Measurements from ENCODE around the gene KLHL29. TPM values are rescaled to one million over a fixed set of nuclear protein-coding genes. Genes with fewer than 3 reads are reported as not detected.

KLHL29 gene
- total RNA-seq, 2 donors from 2014 or later = 2.0 to 2.9 TPM

DNA sequence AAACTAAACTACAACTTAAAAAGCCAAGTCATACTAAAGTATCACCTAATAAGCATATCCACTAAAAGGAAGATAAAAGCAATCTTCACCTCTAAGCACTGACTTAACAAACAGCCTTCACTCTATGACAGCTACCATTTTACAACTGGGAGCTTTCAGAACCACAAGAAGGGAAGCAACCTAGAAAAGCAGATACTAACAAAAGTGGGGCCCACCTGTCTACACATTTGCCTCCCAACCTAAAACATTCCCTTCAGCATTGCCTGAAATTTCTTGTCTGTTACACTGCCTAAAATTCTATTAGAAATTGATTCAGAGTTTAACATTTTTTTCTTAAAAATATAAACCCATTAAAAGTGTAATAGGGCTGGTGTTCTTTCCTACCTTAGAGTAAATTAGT is 370.0 kb downstream of the KLHL29 start:
- H3K9ac ChIP-seq (ENCODE audit: low read depth in 2 of 2, low read length in 2 of 2) = no peak overlapping the region
- no peak for DNase-seq
- H3K4me3 ChIP-seq = no peak overlapping the region
- no peaks in the 10 kb centered on the region for H3K27me3 ChIP-seq
- TF ChIP-seq, protein P1, sequence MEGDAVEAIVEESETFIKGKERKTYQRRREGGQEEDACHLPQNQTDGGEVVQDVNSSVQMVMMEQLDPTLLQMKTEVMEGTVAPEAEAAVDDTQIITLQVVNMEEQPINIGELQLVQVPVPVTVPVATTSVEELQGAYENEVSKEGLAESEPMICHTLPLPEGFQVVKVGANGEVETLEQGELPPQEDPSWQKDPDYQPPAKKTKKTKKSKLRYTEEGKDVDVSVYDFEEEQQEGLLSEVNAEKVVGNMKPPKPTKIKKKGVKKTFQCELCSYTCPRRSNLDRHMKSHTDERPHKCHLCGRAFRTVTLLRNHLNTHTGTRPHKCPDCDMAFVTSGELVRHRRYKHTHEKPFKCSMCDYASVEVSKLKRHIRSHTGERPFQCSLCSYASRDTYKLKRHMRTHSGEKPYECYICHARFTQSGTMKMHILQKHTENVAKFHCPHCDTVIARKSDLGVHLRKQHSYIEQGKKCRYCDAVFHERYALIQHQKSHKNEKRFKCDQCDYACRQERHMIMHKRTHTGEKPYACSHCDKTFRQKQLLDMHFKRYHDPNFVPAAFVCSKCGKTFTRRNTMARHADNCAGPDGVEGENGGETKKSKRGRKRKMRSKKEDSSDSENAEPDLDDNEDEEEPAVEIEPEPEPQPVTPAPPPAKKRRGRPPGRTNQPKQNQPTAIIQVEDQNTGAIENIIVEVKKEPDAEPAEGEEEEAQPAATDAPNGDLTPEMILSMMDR (IDR thresholded peaks at IDR 0.05) = no peak
- intact Hi-C loops (cut with DNase I) = no loop called here
- no peaks in the 10 kb centered on the region for H3K9me3 ChIP-seq
- no peaks in the 10 kb centered on the region for H3K36me3 ChIP-seq
- no peaks in the 10 kb centered on the region for H3K4me1 ChIP-seq
- no peak overlapping the region for H3K27ac ChIP-seq

DNA sequence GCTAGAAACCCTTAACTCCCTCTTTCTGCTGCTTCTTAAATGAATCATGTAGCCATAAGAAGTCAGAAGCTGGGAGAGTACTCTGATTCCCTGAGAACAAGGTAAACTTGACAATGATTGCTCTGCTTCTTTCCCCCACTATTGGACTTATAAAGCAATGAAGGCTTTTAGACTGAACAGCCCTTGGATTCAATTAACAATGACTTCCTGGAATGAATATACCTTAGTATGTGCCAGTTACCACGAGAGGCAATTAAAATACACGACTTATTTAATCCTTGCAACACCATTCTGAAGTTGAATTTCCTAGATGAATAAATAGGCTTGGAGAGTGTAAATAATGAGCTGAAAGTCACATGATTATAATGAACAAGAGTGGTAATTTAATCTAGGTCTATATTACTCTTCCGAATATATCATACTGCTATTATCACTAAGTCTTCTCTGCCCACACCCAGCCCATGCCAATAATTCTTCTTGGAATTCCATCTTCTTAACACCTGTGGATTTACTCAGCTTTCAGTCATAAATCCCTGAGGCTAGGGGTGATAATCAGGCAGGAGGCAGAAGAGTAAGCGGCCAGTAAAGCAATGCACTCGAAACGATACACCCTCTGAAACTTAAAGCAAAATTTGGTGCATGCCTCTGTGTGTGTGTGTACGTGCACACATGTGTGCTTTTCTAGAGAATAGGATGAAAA is 371.8 kb downstream of the KLHL29 start:
- no peak for DNase-seq

DNA sequence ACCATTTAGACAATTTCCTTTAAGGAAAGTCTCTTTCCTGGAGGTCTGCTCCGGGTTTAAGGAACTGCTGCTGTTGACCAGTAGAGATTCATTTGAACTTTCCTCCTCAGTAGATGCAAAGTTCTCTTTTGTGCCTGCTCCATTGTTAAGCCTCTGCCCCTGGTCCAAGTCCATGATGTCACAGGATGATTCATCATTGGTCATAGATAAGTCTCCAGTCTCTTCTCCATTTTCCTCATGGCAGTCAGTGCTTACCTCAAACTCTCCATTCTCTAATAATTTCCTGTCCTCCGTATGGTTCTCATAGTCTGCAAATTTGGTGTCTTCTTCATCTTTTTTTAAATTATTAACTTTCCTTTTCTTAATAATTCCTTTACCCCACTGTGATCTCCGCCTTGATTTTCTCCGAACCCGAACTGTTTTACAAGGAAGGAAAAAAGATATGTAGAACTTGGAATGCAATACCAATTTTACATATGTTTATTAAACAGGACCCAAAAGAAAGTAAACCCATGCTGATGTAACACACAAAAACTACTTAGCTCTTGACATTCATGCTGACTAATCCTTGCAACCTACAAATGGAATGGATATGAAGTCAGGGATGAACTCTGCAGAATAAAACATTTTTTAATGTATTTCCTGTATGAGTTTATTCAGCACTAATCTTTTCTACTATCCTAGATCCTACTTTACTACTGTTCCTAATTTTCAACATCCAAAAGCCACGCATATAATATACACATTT is 372.9 kb downstream of the KLHL29 start:
- no peaks in the 10 kb centered on the region for H3K4me1 ChIP-seq
- no peak overlapping the region for H3K27ac ChIP-seq
- DNase-seq = peak; percentile 21
- no peaks in the 10 kb centered on the region for H3K9me3 ChIP-seq
- TF ChIP-seq, protein P1 (IDR thresholded peaks at IDR 0.05) = no peak
- intact Hi-C loops (cut with DNase I) = no loop called here
- no peaks in the 10 kb centered on the region for H3K36me3 ChIP-seq
- no peaks in the 10 kb centered on the region for H3K27me3 ChIP-seq
- H3K9ac ChIP-seq (ENCODE audit: low read depth in 2 of 2, low read length in 2 of 2) = no peak overlapping the region
- H3K4me3 ChIP-seq = no peak overlapping the region

More for the DNA sequence above, 371.8 kb downstream of the KLHL29 start:
- intact Hi-C loops (cut with DNase I) = no loop called here
- TF ChIP-seq, protein P1 (IDR thresholded peaks at IDR 0.05) = no peak
- Histone ChIP-seq H3K9me3 (no peaks in the 10 kb centered on the region), H3K9ac (ENCODE audit: low read depth in 2 of 2, low read length in 2 of 2) (no peak overlapping the region), H3K27ac (no peak overlapping the region), H3K4me3 (no peak overlapping the region), H3K27me3 (no peaks in the 10 kb centered on the region), H3K4me1 (no peaks in the 10 kb centered on the region), H3K36me3 (no peaks in the 10 kb centered on the region)

Data from colonic mucosa (tissue), 4 donors.